Mammary epithelial cell (primary cell): ENCODE results near the gene TIAM2.

Experiments
- CTCF ChIP-seq, 2 donors: IDR thresholded peaks in 1 of 2; conservative IDR thresholded peaks in 1 of 2; 2 replicates each; pipeline ENCODE4 v1.5.1; 2011 to 2012; ENCODE audit warnings: inconsistent platforms in 2 of 2, low read length in 2 of 2, mild to moderate bottlenecking in 2 of 2, control low read depth in 1 of 2, low read depth in 1 of 2; ENCODE audit not compliant: insufficient read depth in 1 of 2; ENCODE audit errors: extremely low read depth in 1 of 2
- EZH2 ChIP-seq: IDR thresholded peaks from 2 replicates; pipeline ENCODE4 v1.6.1; 2012; ENCODE audit warnings: low read length, inconsistent platforms, borderline replicate concordance

- TF ChIP-seq CTCF (conservative IDR thresholded peaks at IDR 0.05 in 1 of 2, IDR thresholded peaks at IDR 0.05 in 1 of 2; ENCODE audit: extremely low read depth in 1 of 2, insufficient read depth in 1 of 2, low read depth in 1 of 2, low read length in 2 of 2) (no peak), EZH2 (no peak)
These were observed 127.3 kb downstream of the TIAM2 start for GRCh38 chr6:155122199-155122950.
